Uterus (tissue), 2 donors: ENCODE results near the gene ASIC4.

Source experiments
- CTCF ChIP-seq, 4 experiments: fragments of 200-600 bp in 2 of 4; fragments of 450-650 bp in 2 of 4; sonication (generic) in 2 of 4; IDR thresholded peaks; one replicate each; pipeline ENCODE4 v1.5.1; 2016 to 2019; ENCODE audit warnings: antibody characterized with exemption in 4 of 4, mild to moderate bottlenecking in 2 of 4, moderate library complexity in 1 of 4
- POLR2A ChIP-seq, 2 donors: fragments of 450-650 bp; IDR thresholded peaks; one replicate each; pipeline ENCODE4 v1.6.1; 2016; ENCODE audit warnings: antibody characterized with exemption in 2 of 2, mild to moderate bottlenecking in 1 of 2, moderate library complexity in 1 of 2

DNA sequence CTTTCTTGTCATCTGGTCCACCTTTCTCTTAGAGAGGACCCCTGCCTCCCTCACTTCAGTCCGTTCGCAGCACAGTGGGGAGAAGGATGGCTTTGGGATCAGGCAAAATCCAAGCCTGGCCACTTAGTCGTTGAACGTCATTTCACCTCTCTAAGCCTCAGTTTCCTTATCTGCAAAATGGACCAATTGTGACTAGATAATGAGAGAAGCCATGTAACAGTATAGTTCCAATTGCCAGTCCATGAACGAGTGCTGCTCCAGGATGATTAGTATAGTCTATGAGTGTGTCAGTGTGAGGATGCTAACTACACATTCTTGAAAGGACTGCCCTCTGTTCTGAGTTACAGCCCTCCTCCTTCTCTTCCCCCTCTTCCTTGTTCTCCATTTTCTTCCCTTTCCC lies 58.9 kb downstream of the ASIC4 start:
- TF ChIP-seq CTCF (IDR thresholded peaks at IDR 0.05) (no peak), POLR2A (IDR thresholded peaks at IDR 0.05) (no peak)
